Activated T-cell treated with anti-CD3 and anti-CD28 coated beads for 24 hours (primary cell): Measurements from ENCODE around the gene PRDX5.

Experiments
- DNase-seq: peaks from one replicate; pipeline ENCODE4 v3.0.0-alpha.2; 2020; ENCODE audit warnings: low read depth

PRDX5 gene

DNA sequence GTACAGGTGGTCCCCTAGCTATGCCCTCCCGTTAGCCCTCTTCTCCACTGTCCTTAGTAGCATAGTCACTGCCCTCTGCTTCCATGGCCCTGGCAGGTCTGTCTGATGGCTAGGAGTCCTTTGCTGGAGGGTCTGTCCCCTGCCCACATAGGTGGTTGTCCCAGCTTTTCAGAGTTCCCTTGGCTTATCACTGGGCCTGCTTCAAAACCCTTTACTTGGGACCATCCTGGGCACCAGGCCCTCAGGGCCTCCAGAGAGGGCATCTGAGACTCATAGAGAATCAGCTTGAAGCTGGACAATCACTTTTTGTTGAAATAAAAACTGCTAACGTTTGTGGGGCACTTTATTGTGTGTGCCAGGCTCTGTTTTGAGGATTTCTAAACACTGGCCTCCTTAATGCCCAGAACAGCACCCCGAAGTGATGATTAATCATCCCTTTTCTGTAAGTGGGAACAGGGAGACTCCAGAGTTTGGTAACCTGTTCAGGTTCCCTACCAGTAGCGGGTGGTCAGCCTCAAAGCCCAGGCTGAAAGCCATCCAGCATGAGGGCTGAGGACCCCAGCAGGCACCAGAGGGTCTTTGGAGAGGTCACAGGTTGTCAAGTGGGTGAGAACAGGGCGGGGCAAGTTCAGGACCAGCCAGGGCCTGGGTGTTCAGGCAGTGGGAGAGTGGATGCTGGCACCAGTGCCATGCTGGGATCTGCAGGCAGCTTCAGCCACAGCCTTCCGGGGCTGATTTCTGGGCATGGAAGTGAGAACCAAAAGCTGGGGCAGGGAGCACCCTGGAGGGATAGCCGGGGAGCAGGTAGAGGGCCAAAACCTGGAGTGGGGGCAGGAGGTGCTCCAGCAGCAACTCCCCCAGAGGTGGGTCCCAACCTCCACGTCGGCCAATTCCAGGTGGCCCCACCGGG is 27.3 kb upstream of the PRDX5 start:
- no peak for DNase-seq

DNA sequence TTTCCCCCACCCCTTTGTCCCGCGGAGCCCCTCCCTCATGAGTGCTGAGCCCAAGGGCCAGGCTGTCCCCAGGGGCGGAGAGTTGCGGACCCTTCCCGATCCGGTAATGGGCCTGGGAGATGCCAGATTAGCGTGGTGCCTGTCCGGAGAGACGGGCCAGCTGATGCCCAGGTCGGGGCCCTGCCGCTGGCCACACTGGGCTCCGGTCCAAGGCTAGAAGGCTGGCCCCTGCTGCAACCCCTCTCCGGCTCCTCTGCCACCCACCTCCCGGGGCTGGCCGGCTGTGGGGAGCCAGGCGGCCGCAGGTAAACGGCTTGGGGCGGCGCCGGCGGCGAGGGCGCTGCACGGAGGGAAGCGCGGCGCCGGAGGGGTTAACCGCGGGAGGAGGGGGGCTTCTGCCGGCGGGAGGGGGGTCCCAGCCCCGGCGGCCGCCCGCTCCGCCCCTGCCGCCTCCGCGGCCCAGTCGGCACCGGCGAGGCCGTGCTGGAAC is 26.6 kb upstream of the PRDX5 start, which contains the start of gene KCNK4:
Gene KCNK4, plus strand, starts transcription at position 41 of the 490 bp plus-strand sequence. CDS start 1,717 bp downstream, outside the sequence.
- DNase-seq = no peak

DNA sequence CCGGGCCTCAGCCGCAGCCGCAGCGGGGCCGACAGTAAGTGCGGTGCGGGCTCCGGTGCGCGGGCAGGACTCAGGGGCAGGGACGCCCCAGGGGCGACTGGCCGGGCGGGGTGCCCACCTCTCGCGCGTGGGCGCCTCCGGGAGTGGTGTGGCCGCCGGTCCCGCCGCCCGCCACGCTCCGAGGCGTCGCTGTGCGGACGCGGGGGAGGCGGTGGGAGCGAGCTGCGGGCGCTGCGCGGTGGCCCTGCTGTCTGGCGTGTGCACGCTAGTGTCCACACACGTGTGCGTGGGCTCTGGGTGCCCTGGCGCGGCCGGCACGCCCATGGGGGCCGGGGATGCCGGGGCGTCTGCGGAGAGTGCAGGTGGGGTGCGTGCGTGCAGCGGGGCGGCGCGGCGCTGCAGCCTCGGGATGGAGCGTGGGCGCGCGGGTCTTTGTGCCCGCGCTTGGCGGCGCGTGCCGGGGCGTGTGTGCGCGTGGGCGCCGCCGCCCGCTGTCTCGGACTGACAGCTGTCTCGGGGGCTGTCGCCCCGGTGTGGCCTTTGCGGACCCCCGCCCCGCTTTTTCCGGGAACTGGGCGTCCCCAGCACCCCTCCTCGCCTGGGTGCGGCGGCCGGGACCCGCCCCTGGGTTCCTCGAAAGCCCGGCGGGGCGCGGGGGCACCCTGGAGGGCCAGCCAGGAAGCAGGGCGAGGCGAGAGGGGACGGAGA is 26.0 kb upstream of the PRDX5 start:
- no peak for DNase-seq

DNA sequence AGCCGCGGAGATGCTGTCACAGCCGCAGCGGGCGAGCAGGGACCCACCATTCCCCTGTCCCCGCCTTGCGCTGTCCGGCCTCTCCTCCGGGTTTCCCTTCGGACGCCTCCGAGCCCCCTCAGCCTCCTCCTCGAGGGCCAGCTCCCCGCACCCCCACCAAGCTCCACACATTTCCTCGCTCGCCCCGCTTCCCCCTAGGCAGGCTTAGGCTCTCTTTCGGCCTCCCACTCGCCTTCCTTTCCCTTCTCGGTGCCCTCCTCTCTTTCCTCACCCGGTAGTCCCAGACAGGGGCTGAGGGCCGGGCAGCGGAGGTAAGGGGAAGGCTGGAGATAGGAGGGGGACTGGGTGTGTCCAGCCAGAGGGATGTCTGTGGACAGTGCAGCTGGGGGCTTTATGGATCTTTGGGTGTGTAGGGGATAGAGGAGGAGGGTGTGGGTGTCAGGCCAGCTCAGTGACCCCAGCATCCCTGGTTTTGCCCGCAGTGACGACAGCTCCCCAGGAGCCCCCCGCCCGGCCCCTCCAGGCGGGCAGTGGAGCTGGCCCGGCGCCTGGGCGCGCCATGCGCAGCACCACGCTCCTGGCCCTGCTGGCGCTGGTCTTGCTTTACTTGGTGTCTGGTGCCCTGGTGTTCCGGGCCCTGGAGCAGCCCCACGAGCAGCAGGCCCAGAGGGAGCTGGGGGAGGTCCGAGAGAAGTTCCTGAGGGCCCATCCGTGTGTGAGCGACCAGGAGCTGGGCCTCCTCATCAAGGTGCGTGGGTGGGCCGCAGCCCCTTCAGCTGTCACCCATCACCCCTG is 25.3 kb upstream of the PRDX5 start:
- no peak for DNase-seq

DNA sequence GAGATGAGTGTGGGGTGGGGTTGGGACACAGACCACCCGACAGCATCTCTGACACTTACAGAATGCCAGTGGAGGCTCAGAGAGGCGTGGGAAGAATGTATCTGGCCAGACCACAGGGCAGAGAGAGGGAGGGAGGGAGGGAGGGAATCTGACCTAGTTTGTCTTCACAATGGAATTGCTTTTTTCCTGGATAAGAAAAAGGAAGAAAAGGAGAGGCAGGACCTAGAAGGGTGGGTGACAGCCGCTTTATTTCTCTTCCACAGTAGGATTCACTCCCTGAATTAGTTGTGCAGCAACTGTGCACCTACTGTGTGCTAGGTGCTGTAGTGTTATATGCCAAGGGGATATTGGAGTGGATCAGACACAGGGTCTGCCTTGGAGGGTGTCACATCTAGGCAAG is 23.1 kb upstream of the PRDX5 start:
- DNase-seq = no peak

DNA sequence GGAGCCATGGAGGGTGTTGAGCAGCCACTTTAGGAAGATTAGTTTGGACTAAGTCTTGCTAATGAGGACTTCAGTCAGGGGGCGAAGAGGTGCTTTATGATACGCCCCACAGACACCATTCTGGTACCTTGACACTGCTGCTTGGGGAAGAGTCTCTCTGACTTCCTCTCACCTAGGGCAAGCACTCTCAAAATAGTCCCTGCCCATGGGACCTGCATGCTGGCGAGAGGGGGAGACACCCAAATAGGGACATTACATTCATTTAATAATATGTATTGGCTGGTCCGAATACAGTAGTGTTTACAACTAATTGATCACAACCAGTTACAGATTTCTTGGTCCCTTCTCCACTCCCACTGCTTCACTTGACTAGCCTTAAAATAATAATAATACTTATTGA is 22.2 kb upstream of the PRDX5 start:
- no peak for DNase-seq

DNA sequence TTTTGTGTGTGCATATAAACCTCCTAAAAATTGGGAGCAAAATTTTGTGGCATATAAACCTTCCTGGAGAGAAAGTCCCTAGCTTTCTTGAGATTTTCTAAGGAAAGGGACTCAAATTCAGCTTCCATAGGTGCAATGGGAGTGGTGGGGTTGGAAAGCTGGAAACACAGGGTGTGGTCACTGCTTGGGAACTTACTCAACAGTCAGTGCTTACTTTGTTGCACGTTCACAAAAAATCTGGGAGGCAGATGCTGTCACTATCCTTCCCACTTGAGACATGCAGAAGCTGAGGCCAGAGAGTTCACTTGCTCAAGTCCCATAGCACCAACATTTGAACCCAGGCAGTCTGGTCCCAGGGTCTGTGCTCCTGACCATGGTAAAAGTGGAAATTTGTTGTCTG is 21.7 kb upstream of the PRDX5 start:
- DNase-seq = no peak

DNA sequence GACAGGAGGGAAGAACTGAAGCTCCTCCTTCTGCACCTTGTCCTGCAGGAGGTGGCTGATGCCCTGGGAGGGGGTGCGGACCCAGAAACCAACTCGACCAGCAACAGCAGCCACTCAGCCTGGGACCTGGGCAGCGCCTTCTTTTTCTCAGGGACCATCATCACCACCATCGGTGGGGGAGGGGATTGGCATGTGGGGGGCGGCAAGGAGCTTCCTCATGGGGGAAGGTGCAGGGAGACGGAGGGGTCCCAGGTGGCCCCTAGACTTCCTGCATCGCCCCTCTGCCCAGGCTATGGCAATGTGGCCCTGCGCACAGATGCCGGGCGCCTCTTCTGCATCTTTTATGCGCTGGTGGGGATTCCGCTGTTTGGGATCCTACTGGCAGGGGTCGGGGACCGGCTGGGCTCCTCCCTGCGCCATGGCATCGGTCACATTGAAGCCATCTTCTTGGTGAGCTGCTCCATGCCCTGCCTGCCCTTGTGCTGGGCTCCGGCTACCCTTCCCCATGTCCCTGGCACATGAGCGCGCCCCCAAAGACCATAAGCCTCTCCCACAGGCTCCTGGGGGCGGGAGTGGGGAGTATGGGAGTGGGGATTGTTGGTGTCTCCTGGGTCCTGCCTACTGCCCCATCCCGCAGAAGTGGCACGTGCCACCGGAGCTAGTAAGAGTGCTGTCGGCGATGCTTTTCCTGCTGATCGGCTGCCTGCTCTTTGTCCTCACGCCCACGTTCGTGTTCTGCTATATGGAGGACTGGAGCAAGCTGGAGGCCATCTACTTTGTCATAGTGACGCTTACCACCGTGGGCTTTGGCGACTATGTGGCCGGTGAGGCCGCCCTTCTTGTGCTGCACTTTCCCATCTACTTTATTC is 20.9 kb upstream of the PRDX5 start:
- DNase-seq = no peak

DNA sequence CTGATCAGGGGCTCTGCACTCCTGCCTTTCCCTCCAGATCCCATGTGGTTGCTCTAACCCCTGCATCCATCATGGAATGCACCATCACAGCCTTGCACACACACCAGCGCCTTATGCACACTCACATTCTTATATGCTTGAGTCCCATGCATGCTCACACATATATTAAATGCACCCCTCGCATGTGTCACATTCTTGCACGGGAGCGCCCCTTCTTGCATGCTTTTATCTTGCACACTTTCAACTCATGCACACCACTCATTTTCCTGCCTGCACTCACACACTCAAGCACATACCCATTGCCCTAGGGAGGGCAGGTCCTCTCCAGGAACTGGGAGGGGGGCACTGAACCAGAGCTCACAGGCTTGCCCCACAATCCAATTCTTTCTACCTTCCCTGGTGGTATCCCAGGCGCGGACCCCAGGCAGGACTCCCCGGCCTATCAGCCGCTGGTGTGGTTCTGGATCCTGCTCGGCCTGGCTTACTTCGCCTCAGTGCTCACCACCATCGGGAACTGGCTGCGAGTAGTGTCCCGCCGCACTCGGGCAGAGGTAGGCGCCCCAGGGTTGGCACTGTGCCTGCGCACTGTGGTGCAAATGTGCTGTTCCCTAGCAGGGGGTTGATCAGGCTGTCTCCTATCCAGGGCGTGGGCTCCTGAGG is 20.1 kb upstream of the PRDX5 start:
- DNase-seq = no peak

DNA sequence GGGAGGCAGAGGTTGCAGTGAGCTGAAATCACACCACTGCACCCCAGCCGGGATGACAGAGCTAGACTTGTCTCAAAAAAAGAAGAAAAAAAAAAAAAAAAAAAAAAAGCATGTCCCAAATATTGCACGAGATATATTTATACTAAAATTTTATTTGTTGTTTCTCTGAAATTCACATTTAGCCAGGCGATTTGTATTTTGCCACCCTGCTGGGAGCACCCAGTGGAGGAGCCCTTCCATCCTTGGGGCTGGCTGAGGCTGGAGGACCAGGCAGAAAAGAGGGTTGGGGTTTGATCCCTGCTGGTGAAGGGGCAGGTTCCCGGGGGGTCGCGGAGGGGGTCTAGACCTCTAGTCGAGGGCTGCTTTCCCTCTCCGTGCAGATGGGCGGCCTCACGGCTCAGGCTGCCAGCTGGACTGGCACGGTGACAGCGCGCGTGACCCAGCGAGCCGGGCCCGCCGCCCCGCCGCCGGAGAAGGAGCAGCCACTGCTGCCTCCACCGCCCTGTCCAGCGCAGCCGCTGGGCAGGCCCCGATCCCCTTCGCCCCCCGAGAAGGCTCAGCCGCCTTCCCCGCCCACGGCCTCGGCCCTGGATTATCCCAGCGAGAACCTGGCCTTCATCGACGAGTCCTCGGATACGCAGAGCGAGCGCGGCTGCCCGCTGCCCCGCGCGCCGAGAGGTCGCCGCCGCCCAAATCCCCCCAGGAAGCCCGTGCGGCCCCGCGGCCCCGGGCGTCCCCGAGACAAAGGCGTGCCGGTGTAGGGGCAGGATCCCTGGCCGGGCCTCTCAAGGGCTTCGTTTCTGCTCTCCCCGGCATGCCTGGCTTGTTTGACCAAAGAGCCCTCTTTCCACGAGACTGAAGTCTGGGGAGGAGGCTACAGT is 18.7 kb upstream of the PRDX5 start:
- DNase-seq = no peak

DNA sequence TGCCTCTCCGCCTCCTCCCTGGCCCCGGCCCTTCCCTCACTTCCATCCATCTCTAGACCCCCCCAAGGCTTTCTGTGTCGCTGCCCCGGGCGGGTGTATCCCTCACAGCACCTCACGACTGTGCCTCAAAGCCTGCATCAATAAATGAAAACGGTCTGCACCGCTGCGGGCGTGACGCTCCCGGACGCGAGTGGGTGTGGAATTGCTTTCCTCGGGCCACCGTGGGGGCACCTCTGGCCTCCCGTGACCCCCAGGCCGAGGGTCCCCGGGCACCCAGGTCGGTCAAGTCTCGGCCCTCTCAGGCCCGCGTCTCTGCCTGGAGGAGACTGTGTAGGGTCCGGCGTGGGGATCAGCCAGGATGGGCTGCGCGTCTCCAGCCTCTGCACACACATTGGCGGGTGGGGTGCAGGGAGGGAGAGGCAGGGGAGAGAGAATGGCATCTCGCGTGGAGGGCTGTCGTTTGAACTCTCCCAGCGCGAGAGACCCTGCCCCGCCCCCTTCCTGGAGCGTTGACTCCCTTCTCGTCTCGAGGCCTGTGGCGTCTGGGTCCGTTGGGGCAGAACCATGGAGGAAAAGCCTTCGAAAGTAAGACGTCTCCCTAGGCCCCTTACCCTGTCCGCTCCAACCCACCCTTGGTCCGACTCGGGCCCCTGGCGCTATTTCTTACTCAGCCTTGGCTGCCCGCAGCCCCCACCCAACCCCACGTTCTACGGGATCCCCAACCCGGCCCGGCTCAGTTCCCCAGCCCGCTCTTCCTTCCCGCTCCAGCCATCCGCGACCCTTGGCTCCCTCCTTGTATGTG is 17.9 kb upstream of the PRDX5 start, which contains the start of gene CATSPERZ:
Gene CATSPERZ, plus strand, starts transcription at position 512 of the 802 bp plus-strand sequence. Its CDS starts 53 bp downstream, at position 565.
- no peak for DNase-seq

DNA sequence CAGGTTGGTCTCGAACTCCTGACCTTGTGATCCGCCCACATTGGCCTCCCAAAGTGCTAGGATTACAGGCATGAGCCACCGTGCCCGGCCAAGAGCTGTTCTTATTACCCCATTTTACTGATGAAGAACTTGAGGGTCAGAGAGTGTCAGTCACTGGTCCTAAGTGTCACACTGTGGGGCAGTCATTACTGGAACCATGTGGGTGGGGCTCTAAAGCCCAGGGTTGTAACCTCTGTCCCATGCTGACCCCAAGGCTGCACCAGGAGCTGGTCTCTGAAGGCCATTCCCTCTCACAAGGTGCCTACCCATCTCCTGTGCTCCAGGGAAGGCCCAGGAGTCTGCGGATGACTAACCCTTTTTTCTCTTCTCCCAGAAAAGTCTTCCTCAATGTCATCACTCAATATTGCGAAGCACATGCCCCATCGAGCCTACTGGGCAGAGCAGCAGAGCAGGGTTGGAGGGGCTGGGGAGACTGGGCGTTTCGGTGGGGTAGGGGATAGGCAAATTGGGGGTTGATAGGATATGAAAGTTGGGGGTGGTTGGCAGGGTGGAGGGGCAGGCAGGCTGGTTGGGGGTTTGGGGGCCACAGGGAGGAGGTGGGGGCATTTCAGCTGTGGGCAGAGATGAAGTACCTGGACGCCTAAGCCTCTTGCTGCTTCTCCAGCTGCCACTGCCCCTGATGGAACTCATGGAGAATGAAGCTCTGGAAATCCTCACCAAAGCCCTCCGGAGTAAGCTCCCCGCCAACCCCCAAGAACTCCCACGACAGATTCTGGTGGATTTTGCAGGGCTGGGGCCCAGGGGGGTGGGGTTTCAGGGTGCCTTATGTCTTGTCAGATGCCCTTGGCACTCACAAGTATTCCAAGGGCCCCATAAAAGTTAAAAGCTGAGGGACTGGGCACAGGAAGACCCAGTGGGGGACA is 14.6 kb upstream of the PRDX5 start:
- DNase-seq = no peak

DNA sequence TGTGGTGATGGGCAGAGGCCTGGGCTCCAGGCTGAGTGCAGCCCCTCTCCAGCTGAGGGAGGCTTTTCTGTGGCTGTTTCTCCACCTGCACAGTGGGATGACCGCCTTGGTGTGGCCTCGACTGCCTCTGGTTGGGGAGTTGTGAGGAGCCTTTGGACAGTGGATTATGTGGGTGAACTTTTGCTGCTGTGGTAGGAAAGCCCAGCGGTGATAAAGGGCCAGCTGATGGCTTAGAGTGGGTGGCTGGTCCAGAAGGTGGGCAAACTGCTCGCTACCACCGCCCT is 13.9 kb upstream of the PRDX5 start:
- no peak for DNase-seq

DNA sequence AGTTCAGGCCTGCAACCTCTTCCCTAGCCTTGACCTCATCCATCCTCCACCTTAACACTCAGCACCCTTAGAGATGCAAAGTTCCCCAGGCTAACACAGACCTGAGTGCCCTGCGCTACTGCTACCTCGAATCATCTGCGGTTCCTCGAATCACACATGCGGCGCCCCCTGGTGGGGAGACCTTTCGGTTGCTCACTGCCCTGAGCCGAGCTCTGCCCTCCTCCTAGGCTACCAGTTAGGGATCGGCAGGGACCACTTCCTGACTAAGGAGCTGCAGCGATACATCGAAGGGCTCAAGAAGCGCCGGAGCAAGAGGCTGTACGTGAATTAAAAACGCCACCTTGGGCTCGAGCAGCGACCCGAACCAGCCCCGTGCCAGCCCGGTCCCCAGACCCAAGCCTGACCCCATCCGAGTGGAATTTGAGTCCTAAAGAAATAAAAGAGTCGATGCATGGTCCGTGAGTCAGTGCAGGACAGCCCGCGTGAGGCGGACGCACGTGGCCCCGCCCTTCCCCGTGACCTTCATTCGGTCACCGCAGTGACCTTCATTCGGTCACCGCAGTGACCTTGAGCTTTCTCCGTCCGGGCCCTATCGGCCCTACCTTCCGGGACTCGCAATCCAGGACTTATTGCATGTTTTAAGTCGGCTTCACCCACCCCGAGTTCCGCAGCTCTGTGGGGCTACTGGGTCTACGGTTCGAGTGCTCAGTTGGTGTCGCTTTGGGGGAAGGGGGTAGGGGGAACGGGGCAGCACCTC is 13.4 kb upstream of the PRDX5 start:
- peak; percentile 88 for DNase-seq

DNA sequence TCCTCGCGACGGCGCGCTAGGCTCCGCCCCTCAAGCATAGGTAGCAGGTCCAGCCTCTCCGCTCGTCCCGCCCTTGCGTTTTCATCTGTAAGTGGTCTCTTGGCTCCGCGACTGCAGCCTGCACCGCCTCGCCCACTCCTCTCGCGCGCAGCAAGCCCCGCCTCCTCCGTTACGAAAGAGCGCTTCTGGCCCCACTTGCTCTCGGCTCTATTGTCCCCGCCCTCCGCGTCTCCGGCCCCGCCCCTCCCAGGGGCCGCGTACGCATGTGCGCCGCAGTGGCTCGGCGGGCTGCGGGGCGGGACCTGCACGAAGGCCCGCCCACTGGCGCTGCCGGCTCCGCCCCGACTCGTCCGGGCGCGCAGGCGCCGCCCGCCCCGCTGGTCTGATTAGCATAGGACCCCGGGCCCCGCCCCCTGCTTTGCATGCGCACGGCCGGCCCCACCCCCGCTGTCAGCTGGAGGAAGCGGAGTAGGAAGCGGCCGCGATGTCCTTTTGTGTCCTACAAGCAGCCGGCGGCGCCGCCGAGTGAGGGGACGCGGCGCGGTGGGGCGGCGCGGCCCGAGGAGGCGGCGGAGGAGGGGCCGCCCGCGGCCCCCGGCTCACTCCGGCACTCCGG is 12.7 kb upstream of the PRDX5 start, which contains the start of gene ESRRA:
Gene ESRRA, plus strand, starts transcription at position 450 of the 616 bp plus-strand sequence. CDS start 1,656 bp downstream, outside the sequence.
- DNase-seq = peak; percentile 99
